ENCODE measurements around the gene GEMIN5. TPM values are rescaled to one million over a fixed set of nuclear protein-coding genes. Genes with fewer than 3 reads are reported as not detected.

GEMIN5 gene
- total and polyA plus RNA-seq, 2 of the 8 experiments (the other 6 are each of a cell fraction or from before 2014, with no cell fraction given) = 12.8 to 47.0 TPM

DNA sequence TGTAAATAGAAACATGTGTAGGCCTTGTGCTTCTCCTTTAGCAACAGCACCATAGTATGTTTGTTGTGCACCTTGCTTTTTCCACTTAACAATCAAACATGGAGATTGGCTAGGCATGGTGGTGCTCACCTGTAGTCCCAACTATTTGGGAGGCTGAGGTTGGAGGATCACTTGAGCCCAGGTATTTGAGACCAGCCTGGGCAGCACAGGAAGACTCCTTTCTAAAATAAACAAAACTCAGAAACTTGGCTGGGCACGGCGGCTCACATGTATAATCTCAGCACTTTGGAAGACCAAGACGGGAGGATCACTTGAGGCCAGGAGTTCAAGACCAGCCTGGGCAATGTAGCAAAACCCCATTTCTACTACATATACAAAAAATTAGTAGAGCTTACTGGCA, 86.7 kb downstream of the GEMIN5 start (continued):
- no peak for TF ChIP-seq HDAC6 (IDR thresholded peaks at IDR 0.05; ENCODE audit: low read depth, low read length)
- no peak for TF ChIP-seq SAP30 (IDR thresholded peaks at IDR 0.05; ENCODE audit: insufficient read depth, insufficient replicate concordance, low read length)
- TF ChIP-seq JUN (IDR thresholded peaks at IDR 0.05; ENCODE audit: low read depth, low read length) = no peak

All from H1 (cell line).